Subcutaneous adipose tissue (tissue), 4 donors: ENCODE results near the gene TMEM62. TPM values are rescaled to one million over a fixed set of nuclear protein-coding genes. Genes with fewer than 3 reads are reported as not detected.

ENCODE experiments used
- total RNA-seq, 4 donors: library from RNA; depleted of rRNA; stranded (reverse); fragments of >200 nt; gene quantifications; one replicate each; pipeline ENCODE4 v1.1.0, GENCODE V29; 2016
- TF ChIP-seq, protein P1 (sequence below): fragments of 450-650 bp; IDR thresholded peaks from one replicate; pipeline ENCODE4 v1.5.1; 2016; ENCODE audit warnings: low read depth, mild to moderate bottlenecking, control low read depth, antibody characterized with exemption, moderate library complexity

TMEM62 gene
- total RNA-seq, 4 donors from 2014 or later = 28.7 to 39.4 (median 37.1) TPM

DNA sequence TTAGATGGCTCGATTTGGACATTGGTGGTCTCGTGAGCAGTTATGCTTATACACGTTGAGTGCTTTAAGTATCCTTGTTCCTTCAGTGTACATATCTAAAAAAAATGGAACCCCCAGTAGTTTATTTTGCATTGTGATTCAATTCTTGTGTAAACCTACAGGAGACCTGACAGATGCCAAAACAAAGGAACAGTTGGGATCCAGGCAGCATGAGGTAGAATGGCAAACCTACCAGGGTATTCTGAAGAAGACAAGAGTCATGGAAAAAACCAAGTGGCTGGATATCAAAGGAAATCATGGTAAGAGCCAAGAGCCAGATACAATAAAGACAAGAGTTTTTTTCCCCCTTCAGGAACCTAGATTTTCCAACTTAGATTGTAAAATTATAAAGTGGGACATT is 2.0 kb downstream of the TMEM62 start:
- TF ChIP-seq, protein P1, sequence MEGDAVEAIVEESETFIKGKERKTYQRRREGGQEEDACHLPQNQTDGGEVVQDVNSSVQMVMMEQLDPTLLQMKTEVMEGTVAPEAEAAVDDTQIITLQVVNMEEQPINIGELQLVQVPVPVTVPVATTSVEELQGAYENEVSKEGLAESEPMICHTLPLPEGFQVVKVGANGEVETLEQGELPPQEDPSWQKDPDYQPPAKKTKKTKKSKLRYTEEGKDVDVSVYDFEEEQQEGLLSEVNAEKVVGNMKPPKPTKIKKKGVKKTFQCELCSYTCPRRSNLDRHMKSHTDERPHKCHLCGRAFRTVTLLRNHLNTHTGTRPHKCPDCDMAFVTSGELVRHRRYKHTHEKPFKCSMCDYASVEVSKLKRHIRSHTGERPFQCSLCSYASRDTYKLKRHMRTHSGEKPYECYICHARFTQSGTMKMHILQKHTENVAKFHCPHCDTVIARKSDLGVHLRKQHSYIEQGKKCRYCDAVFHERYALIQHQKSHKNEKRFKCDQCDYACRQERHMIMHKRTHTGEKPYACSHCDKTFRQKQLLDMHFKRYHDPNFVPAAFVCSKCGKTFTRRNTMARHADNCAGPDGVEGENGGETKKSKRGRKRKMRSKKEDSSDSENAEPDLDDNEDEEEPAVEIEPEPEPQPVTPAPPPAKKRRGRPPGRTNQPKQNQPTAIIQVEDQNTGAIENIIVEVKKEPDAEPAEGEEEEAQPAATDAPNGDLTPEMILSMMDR = no peak

DNA sequence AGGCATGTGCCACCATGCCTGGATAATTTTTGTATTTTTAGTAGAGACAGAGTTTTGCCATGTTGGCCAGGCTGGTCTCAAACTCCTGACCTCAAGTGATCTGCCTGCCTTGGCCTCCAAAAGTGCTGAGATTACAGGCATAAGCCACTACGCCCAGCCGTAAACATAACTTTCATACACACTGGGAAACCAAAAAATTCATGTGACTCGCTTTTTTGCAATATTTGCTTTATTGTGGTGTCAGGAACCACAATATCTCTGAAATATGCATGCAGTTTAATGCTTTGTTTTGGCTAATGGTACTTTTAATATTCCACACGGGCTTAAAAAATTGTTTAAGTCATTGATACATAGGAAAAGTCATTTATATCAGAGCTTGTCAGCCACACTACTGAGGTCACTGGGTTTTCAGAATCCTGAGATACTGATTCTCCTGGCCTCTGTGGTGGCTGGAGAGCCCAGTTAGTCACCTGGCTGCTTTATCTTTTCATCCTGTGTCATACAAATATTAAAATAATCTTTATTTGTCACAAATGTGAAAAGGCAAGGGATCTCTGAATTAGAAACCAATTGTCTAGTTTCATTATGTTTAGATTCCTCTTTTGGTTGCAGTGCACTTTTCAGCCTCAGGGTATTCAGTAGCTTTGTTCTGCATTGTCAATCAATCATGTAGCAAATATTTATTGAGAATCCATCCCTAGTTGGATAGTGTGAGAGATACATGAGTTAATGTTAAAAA is 10.0 kb downstream of the TMEM62 start:
- TF ChIP-seq, protein P1 = no peak

DNA sequence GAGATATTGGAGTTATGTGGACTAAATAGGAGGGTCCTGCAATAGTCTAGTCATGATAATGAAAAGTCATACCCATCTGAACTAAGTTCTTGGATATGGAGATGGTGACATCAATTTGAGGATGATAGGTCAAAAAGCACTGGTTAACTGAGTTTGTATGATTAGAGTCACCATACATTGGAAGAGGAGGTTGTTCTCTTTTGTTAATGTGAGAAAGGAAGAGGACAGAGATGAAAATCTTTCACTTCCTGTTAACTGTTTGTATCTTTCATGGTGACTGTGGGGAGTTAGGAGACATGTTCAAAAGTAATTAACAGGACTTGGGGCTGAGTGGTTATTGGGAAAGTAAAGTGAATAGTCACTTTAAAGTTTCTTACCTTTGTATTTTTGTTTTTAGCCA is 11.1 kb downstream of the TMEM62 start:
- TF ChIP-seq, protein P1 = no peak

DNA sequence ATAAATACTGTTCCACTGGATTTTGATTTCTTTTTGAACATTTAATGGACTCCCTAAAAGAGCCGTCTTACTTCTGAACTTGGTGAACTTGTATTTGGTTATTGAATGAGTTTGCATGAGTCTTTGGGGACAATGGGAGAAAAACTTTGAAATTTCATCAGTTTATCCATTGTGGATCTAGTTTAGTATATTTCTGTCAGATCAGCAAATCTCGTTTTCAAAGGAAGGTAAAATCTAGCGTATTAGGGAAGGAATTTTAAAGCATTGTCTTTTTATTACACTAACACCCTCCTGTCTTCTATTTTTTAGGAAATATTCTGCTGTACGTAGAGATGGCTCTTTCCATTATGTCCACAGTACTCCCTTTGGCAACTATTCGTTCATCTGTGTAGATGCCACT is 12.8 kb downstream of the TMEM62 start:
- TF ChIP-seq, protein P1 = no peak

DNA sequence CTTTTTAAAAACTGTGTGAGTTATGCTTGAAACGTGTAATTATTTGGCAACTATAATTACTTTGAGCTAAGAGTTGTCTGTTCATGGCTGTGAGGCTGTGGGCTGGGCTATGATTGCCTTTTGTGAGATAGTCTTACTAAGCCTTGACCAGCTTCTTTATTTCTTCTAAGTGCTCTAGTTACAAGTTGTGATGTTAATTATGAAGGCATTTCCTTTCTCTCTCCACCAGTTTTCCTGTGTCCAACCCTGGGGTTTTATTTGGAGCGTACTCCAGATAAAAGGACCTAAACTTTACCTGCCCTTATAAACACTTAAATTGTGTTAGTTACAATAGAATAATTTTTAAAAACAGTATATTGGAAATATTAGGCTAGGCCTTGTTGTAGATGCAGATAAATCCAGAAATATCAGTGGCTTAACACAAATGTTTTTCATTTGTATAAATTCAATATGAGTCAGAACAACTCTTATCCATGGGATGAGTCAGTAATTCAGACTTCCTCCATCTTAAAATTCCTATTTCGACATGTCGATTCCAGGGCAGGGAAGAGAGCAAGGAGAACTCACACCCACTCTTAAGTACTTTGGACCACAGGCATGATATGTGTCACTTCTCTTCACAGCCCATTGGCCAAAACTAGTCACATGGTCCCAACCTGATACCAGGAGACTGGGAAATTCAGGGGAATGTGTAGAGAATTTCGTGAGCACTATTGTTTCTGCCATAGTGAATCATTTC is 17.0 kb downstream of the TMEM62 start:
- TF ChIP-seq, protein P1 = no peak

DNA sequence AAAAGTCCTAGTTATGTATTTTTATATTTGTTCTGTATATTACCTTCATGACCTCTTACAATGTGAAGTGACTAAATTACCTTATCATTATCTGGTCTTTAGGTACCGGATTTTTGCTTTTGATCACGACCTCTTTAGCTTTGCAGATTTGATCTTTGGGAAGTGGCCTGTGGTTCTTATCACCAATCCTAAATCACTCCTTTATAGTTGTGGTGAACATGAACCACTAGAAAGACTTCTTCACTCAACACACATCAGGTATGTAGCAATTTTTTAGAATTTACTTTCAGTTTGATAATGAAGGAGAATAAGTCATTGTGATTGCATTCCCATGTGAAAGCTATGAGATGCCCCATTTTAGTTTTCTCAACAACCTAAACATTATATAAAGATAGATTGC is 18.3 kb downstream of the TMEM62 start:
- TF ChIP-seq, protein P1 = no peak

DNA sequence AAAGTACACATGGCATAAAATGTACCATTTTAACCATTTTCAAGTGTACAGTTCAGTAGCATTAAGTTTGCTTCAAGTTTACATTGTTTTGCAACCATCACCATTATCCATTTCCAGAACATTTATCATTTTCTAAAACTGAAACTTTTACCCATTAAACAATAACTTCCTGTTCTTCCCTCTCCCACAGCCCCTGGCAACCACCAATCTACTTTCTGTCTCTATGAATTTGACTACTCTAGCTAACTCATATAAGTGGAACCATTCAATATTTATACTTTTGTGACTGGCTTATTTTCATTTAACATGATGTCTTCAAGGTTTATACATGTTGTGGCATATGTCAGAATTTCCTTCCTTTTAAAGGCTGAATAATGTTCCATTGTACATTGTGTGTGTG is 19.9 kb downstream of the TMEM62 start:
- TF ChIP-seq, protein P1 = no peak
